GM19463 (cell line): ENCODE results near the gene LYPD1.

Experiments used
- ATAC-seq: cut with Tn5 transposase; IDR thresholded peaks from one replicate; pipeline ENCODE4 v1.9.1; 2021; ENCODE audit warnings: mild to moderate bottlenecking, moderate library complexity; ENCODE audit not compliant: unreplicated experiment

Gene LYPD1

GRCh38 chr2:132599556-132599955, 70.4 kb downstream of the LYPD1 start:
- ATAC-seq, result no peak

- ATAC-seq, result no peak
Observed at GRCh38 chr2:132598536-132598935, 71.5 kb downstream of the LYPD1 start.

- no peak for ATAC-seq
Observed at GRCh38 chr2:132597831-132598230, 72.2 kb downstream of the LYPD1 start.

- no peak for ATAC-seq
Observed at GRCh38 chr2:132597166-132597565, 72.8 kb downstream of the LYPD1 start.

- ATAC-seq, result no peak
Observed at GRCh38 chr2:132595693-132596092, 74.3 kb downstream of the LYPD1 start.

GRCh38 chr2:132595186-132595585, 74.8 kb downstream of the LYPD1 start:
- ATAC-seq, result no peak
